ENCODE data around the gene DNAH9. TPM values are rescaled to one million over a fixed set of nuclear protein-coding genes. Genes with fewer than 3 reads are reported as not detected.
A peak's percentile ranks its signal among the peaks of the same experiment; 100 is the strongest.

The DNAH9 gene
- not detected for polyA plus RNA-seq (2013, experiment 1 of 2; ENCODE audit: insufficient read length)
- polyA plus RNA-seq (2013, experiment 2 of 2; ENCODE audit: insufficient read length) = not detected

DNA sequence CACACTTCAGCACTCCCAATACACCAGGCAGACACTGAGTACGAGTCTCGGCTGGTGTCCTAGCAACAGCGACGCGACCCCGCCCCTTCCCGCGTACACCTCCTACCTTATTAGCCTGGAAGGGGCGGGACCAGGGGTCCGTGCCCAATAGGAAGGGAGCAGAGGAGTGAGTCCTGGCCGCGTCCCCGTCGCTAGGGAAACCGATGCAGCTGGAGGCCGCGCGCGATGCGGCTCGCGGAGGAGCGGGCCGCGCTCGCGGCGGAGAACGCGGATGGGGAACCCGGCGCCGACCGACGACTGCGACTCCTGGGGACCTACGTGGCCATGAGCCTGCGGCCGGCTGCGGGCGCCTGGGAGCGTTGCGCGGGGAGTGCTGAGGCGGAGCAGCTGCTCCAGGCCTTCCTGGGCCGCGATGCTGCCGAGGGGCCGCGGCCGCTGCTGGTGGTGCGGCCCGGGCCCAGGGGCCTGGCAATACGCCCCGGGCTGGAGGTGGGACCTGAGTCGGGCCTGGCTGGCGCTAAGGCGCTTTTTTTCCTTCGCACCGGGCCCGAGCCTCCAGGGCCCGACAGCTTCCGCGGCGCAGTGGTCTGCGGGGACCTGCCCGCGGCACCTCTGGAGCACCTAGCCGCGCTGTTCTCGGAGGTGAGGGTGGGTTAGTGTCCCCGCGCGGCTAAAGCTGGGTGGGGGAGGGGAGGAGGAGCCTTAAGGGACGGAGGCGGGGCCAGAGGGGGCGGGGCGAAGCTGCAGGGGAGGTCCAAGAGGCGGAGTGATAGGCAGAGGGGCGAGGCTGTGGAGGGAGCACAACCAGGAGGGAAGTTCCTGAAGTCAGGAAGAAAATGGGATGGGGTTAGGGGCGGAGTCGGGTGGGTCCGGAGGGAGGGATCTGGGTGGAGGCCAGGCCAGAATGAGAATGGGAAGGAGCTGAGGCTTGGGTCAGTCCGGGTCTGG, at the start of gene DNAH9:
DNAH9 (plus strand) TSS at position 197 of the 948 bp plus-strand sequence; CDS start at position 226, 29 bp downstream.
- DNase-seq = peak; percentile 82

- DNase-seq = no peak
These were observed 47.8 kb upstream of the DNAH9 start for GRCh38 chr17:11550431-11550830.

- no peak for DNase-seq
These were observed 46.8 kb upstream of the DNAH9 start for GRCh38 chr17:11551442-11551841.

- no peak for DNase-seq
These were observed 45.1 kb upstream of the DNAH9 start for GRCh38 chr17:11553135-11553534.

GRCh38 chr17:11554042-11554441, 44.2 kb upstream of the DNAH9 start:
- no peak for DNase-seq

- DNase-seq = no peak
These were observed 43.7 kb upstream of the DNAH9 start for GRCh38 chr17:11554542-11554941.

GRCh38 chr17:11555530-11555929, 42.7 kb upstream of the DNAH9 start:
- DNase-seq = no peak

DNA sequence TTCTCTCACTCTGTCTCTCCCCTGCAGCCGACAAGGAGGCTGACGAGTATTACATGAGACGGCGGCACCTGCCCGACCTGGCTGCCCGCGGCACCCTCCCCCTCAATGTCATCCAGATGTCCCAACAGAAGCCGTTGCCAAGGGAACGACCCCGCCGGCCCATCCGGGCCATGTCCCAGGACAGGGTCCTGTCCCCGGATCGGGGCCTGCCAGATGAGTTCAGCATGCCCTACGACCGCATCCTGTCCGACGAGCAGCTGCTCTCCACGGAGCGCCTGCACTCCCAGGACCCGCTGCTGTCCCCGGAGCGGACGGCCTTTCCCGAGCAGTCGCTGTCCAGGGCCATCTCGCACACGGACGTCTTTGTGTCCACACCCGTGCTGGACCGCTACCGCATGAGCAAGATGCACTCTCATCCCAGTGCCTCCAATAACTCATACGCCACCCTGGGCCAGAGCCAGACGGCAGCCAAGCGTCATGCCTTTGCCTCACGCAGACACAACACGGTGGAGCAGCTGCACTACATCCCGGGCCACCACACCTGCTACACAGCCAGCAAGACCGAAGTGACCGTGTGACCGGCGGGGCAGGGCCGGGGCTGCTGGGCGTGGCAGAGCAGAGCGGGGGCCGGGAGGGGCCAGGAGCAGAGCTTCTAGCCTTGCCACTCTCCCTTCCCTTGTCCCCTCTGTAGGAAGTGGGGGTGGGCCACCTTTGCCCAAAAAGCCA, 40.4 kb upstream of the DNAH9 start:
- DNase-seq = no peak

DNA sequence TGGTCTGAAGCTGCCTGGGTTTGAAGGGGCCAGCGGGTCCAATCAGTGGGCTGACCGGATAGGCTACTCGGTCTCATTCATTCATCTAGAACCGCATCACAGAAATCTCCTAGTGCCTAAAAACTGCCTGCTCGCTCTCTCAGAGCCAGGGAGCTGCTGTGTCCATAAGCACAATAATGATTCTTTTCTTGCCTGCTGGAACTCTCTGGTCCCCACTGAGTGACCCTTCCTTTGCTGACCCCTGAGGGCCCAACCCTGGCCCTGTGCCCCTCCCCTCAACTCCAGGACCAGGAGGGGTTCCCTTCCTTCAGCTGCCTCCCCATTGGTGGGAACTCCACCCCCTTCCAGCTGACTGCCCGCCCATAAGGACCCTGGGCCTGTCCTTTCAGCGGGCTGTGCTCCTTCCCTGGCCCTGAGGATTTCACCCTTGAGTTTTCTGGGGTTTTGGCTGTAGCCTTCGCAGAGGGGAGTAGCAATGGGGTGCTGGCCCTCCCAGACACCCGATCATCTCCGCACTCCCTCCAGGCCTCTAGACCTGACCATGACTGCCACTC, 39.5 kb upstream of the DNAH9 start:
- no peak for DNase-seq

- no peak for DNase-seq
These were observed 38.7 kb upstream of the DNAH9 start for GRCh38 chr17:11559601-11560000.

GRCh38 chr17:11561281-11561680, 37.0 kb upstream of the DNAH9 start:
- DNase-seq = no peak

- DNase-seq = no peak
These were observed 36.6 kb upstream of the DNAH9 start for GRCh38 chr17:11561702-11562101.

DNA sequence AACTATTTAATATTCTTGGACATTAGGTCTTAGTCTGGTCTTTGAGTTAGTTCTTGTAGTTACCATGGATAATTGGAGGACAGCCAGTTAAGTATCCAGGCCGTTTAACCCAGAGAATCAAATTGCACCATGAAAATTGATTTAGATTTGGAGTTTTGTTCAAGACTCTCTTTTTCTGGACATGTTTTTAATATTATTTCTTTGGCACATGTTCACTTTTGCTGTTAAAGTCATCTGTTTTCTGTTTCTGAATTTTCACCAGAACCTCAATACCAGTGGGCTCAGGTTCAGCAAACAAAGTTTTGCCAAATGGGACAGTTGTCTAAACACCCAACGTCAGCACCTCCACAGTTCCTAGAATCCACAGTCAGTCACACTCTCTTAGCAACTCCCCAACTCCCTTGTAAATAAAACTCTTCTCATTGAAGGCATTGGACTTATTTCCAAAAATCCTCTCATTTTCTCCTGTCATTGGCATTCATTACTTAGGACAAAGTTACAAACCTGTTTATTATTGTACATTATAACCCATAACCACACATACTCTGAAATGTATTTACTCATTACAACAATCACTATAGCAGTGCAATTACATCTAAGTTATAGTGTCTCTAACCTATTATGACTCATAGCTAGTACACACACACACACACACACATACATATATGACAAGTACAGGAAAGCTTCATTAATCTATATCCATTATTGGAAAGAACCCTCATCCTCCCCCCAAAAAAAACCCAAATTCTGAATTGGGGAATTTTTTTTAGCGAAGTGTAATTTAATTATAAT, 33.5 kb upstream of the DNAH9 start:
- DNase-seq = no peak

DNA sequence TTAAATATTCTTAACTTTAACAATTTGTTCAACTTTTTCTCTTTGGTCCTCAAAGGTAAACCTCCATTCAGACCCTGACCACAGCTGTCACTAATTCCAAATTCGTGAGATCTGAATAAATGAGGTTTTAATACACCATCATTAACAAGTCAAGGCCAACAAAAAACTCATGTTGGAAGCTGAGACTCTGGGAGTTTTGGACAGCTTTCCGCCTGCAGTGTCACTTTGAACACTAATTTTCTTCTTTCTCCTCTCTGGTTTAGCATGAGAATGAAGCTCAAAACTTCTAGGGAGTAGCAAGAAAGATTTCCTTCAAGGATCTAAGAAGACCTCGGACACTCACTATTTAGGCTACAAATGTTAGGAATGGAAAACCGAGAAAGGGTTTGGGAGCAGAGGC, 32.7 kb upstream of the DNAH9 start:
- no peak for DNase-seq

- DNase-seq = no peak
These were observed 19.3 kb upstream of the DNAH9 start for GRCh38 chr17:11578998-11579397.

GRCh38 chr17:11580677-11581076, 17.6 kb upstream of the DNAH9 start:
- no peak for DNase-seq

DNA sequence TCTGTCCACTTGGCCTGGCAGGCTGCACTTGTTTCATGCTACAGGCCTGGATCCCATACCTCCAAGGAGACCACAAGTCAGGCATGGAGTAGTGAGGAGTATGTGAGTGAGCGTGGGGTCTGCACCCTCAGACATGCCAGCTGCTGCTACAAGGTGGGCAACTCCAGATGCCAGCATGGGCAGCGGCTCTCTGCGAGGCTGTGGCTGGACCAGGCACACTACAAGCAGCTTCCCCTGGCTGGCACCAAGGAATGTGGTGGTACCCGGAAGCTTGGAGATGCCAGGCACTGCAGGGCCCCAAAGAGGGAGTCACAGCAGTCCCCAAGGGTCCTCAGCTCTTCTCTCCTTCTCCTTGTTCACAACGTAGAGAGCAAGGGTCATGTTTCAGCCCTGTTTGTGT, 16.1 kb upstream of the DNAH9 start:
- no peak for DNase-seq

DNA sequence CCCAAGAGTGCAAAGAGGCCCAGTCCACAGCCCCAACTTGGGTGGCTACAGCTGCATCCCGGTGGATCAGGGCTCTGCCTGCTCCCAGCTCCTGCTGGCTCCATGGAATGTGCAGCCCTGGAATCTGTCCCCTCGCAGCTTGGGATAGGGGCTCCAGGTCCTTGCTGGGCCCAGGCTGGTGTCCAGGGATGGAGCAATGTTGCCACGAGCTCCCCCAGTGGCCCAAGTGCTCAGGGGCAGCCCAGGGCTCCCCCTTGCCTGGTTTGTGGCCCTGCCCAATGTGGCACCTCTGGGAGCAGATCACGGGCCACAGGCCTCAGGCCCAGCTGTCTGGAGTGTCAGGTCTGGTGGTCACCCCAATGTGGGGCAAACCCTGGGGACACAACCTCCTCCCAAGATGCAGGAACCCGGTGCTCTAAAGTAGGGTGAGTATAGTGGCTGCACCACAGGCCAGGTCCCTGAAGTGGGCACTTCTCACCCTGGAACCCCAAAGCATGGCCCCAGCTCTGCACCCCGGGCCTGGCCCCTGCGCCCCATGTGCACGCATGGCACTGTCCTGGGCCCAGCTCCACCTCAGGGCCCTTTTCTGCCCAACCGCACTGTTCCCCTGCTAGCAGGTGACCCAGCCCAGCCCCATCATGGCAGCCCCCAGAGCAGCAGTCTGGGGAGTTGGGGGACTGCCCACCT, 14.8 kb upstream of the DNAH9 start:
- DNase-seq = no peak

GRCh38 chr17:11589716-11590115, 8.6 kb upstream of the DNAH9 start:
- DNase-seq = no peak

DNA sequence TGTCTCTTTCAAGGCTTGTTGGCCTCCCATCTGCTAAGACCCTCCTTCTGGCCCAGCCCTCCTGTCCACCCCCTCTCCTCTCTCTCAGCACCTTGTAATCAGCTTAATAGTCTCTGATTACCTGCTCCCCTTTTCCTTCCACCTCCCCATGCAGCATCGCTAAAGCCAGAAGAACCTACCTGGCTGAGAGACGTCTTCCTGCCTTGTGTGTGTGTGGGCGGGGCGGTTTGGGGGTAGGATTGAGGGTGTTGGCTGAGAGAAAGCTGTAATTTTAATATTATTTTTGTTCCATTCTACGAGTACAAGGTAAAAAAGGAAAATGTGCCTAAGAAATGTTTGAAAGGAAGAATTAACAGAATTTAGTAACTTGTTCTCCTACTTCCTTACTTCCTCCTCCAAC, 3.4 kb downstream of the DNAH9 start:
- DNase-seq = no peak

- DNase-seq = peak; percentile 13
These were observed 10.1 kb downstream of the DNAH9 start for GRCh38 chr17:11608396-11608795.

Measured in fibroblast of skin of back (primary cell).